NK-92 (cell line): ENCODE measurements around the gene RAD51AP2.

Experiments
- DNase-seq: peaks from one replicate; lab custom pipeline; 2025; ENCODE audit not compliant: unreplicated experiment; lab: John Stamatoyannopoulos, UW

The RAD51AP2 gene

GRCh38 chr2:17471979-17472378, 46.3 kb downstream of the RAD51AP2 start:
- DNase-seq = no peak

GRCh38 chr2:17470855-17471641, 47.2 kb downstream of the RAD51AP2 start:
- DNase-seq = no peak

- no peak for DNase-seq
Measured at GRCh38 chr2:17461087-17461475, 57.2 kb downstream of the RAD51AP2 start.
